Transverse colon (tissue), 4 donors: ENCODE data around the gene WDR11.

Experiments
- POLR2AphosphoS5 ChIP-seq, 3 donors: sonication (generic); formaldehyde crosslinking; IDR thresholded peaks; one replicate each; pipeline ENCODE4 v1.6.1; 2016; ENCODE audit warnings: antibody characterized with exemption in 3 of 3
- TF ChIP-seq, protein P1 (sequence below), 5 experiments: fragments of 200-600 bp in 3 of 5; fragments of 450-650 bp in 2 of 5; sonication (generic) in 3 of 5; IDR thresholded peaks; 1 replicate in 2 of 5; 2 replicates in 3 of 5; pipeline ENCODE4 v1.5.1; 2016 to 2017; ENCODE audit warnings: antibody characterized with exemption in 5 of 5, inconsistent platforms in 3 of 5, mild to moderate bottlenecking in 2 of 5, moderate library complexity in 1 of 5

DNA sequence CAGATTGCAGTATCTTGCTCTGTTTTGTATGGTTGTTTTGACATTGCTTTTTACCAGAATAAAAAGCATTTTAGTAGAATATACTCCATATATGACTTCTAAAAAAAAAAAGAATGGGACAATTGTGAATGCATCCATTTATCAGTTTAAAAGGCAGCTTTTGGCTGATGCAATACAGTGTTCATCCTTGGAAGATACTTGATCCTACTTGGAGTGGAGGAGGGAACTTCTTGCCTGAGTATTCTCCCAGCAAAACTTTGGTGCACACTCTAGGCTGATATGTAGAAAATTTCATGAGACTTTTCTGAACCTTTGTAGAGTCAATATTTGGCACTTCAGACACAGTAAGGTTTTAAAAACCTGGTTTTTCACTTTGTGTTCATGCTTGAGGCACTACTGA, 40.2 kb downstream of the WDR11 start:
- TF ChIP-seq, protein P1, sequence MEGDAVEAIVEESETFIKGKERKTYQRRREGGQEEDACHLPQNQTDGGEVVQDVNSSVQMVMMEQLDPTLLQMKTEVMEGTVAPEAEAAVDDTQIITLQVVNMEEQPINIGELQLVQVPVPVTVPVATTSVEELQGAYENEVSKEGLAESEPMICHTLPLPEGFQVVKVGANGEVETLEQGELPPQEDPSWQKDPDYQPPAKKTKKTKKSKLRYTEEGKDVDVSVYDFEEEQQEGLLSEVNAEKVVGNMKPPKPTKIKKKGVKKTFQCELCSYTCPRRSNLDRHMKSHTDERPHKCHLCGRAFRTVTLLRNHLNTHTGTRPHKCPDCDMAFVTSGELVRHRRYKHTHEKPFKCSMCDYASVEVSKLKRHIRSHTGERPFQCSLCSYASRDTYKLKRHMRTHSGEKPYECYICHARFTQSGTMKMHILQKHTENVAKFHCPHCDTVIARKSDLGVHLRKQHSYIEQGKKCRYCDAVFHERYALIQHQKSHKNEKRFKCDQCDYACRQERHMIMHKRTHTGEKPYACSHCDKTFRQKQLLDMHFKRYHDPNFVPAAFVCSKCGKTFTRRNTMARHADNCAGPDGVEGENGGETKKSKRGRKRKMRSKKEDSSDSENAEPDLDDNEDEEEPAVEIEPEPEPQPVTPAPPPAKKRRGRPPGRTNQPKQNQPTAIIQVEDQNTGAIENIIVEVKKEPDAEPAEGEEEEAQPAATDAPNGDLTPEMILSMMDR (IDR thresholded peaks at IDR 0.05), result no peak
- no peak for TF ChIP-seq POLR2AphosphoS5 (IDR thresholded peaks at IDR 0.05)
